Ectodermal cell (in vitro differentiated cells): ENCODE results near the gene CAV1. TPM values are rescaled to one million over a fixed set of nuclear protein-coding genes. Genes with fewer than 3 reads are reported as not detected.
"Not testable (repeated sequence)": the region's sequence is repeated elsewhere in the genome, so short reads cannot be mapped to it uniquely, and the experiment has no call there.

Experiments
- H3K27ac ChIP-seq: 2 replicates; pipeline ENCODE4 v1.7.0; 2013; ENCODE audit warnings: mild to moderate bottlenecking, low read depth, low read length; ENCODE audit not compliant: insufficient read depth, poor library complexity, severe bottlenecking
- H3K27me3 ChIP-seq: 2 replicates; pipeline ENCODE4 v1.7.0; 2013; ENCODE audit warnings: mild to moderate bottlenecking, low read length; ENCODE audit not compliant: insufficient read depth, control insufficient read depth, poor library complexity, severe bottlenecking
- H3K36me3 ChIP-seq: one replicate; pipeline ENCODE4 v1.7.0; 2013; ENCODE audit warnings: low read length; ENCODE audit not compliant: control insufficient read depth, insufficient read depth
- H3K4me1 ChIP-seq: one replicate; pipeline ENCODE4 v1.7.0; 2013; ENCODE audit warnings: low read length; ENCODE audit not compliant: control insufficient read depth, insufficient read depth
- H3K4me3 ChIP-seq: 2 replicates; pipeline ENCODE4 v1.7.0; 2013; ENCODE audit warnings: low read depth, low read length, control low read depth; ENCODE audit not compliant: insufficient read depth
- H3K9me3 ChIP-seq: 2 replicates; pipeline ENCODE4 v1.7.0; 2013; ENCODE audit warnings: mild to moderate bottlenecking, low read length, moderate library complexity; ENCODE audit not compliant: control insufficient read depth
- WGBS, 2 experiments: methylation state at CpG; one replicate each; pipeline ENCODE4 v1.1.7; 2013; ENCODE audit warnings: missing lambda C conversion rate in 2 of 2; 5-methylcytosine and 5-hydroxymethylcytosine counted together
- polyA plus RNA-seq, 4 experiments: library from polyadenylated mRNA; stranded (reverse); fragments of 50-300 nt; gene quantifications; one replicate each; pipeline ENCODE4 v1.2.3, GENCODE V29; 2013

CAV1 gene
- polyA plus RNA-seq (2013, experiment 1 of 4): 6.4 TPM
- 4.1 TPM for polyA plus RNA-seq (2013, experiment 2 of 4)
- 3.8 TPM for polyA plus RNA-seq (2013, experiment 3 of 4)
- polyA plus RNA-seq (2013, experiment 4 of 4): 4.7 TPM

GRCh38 chr7:116524609-116525297, at the start of gene CAV1:
Gene CAV1, plus strand, starts transcription at chr7:116525036. Its CDS starts 27 bp downstream, at chr7:116525063.
- H3K27me3 ChIP-seq: peaks cover 53% of the 10 kb centered on the region
- H3K27ac ChIP-seq: no peak within 1 kb of the TSS
- H3K36me3 ChIP-seq: no peaks in the 10 kb centered on the region
- peak within 1 kb of the TSS; percentile 47 for H3K4me3 ChIP-seq
- peaks cover 5% of the 10 kb centered on the region for H3K4me1 ChIP-seq
- WGBS, 2 experiments: 0 to 1% methylated on average over 42 of the region's 42 CpGs
- H3K9me3 ChIP-seq: no peaks in the 10 kb centered on the region

- Histone ChIP-seq H3K27ac (no peak overlapping the region), H3K4me1 (no peaks in the 10 kb centered on the region)
- WGBS, 2 experiments: 92 to 100% methylated on average over 1 of the region's 1 CpG
Measured at GRCh38 chr7:116477625-116478024, 47.2 kb upstream of the CAV1 start.

GRCh38 chr7:116478834-116479233, 46.0 kb upstream of the CAV1 start:
- H3K4me3 ChIP-seq: no peak overlapping the region
- no peaks in the 10 kb centered on the region for H3K27me3 ChIP-seq
- 82 to 89% methylated on average over 1 of the region's 2 CpGs for WGBS, 2 experiments

More at GRCh38 chr7:116477625-116478024, 47.2 kb upstream of the CAV1 start:
- no peaks in the 10 kb centered on the region for H3K9me3 ChIP-seq
- no peaks in the 10 kb centered on the region for H3K36me3 ChIP-seq
- H3K4me3 ChIP-seq: no peak overlapping the region
- no peaks in the 10 kb centered on the region for H3K27me3 ChIP-seq

GRCh38 chr7:116483271-116483942, 41.4 kb upstream of the CAV1 start:
- 75 to 96% methylated on average over 1 to 2 of the region's 2 CpGs for WGBS, 2 experiments

More at GRCh38 chr7:116478834-116479233, 46.0 kb upstream of the CAV1 start:
- H3K9me3 ChIP-seq: no peaks in the 10 kb centered on the region
- no peaks in the 10 kb centered on the region for H3K36me3 ChIP-seq
- H3K4me1 ChIP-seq: no peaks in the 10 kb centered on the region
- no peak overlapping the region for H3K27ac ChIP-seq

GRCh38 chr7:116484389-116484788, 40.4 kb upstream of the CAV1 start:
- H3K4me1 ChIP-seq, H3K27ac ChIP-seq, H3K27me3 ChIP-seq, H3K36me3 ChIP-seq, H3K9me3 ChIP-seq, H3K4me3 ChIP-seq: not testable (repeated sequence)
- 89 to 93% methylated on average over 3 of the region's 4 CpGs for WGBS, 2 experiments

More at GRCh38 chr7:116483271-116483942, 41.4 kb upstream of the CAV1 start:
- no peak overlapping the region for H3K4me3 ChIP-seq
- no peaks in the 10 kb centered on the region for H3K27me3 ChIP-seq
- H3K27ac ChIP-seq: no peak overlapping the region
- H3K4me1 ChIP-seq: no peaks in the 10 kb centered on the region
- H3K36me3 ChIP-seq: no peaks in the 10 kb centered on the region
- H3K9me3 ChIP-seq: no peaks in the 10 kb centered on the region

- Histone ChIP-seq H3K4me3 (no peak overlapping the region), H3K9me3 (no peaks in the 10 kb centered on the region), H3K27me3 (no peaks in the 10 kb centered on the region), H3K36me3 (no peaks in the 10 kb centered on the region), H3K4me1 (no peaks in the 10 kb centered on the region), H3K27ac (no peak overlapping the region)
- 82 to 100% methylated on average over 3 to 4 of the region's 5 CpGs for WGBS, 2 experiments
Measured at GRCh38 chr7:116487907-116488521, 36.8 kb upstream of the CAV1 start.

DNA sequence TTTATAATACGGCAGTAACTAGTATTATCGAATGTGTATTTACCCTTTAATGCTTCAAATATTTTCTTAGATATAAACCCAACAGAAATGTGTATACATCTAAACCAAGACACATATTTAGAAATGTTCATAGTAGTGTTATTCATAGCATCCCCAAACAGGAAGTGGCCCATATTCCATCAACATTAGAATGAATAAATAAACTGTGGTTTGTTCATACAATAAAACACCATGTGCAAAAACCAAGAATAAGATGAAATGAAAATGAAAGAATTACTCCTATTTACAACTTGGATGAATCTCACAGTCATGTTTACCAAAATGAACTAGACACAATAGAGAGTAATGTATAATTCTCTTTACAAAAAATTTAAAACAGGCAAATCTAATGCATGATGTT, 34.5 kb upstream of the CAV1 start:
- Histone ChIP-seq H3K9me3 (no peaks in the 10 kb centered on the region), H3K36me3 (no peaks in the 10 kb centered on the region), H3K4me1 (no peaks in the 10 kb centered on the region), H3K27me3 (no peaks in the 10 kb centered on the region), H3K4me3 (no peak overlapping the region), H3K27ac (no peak overlapping the region)
- no CpG with 5 or more reads among the region's 2 CpGs for WGBS, 2 experiments

DNA sequence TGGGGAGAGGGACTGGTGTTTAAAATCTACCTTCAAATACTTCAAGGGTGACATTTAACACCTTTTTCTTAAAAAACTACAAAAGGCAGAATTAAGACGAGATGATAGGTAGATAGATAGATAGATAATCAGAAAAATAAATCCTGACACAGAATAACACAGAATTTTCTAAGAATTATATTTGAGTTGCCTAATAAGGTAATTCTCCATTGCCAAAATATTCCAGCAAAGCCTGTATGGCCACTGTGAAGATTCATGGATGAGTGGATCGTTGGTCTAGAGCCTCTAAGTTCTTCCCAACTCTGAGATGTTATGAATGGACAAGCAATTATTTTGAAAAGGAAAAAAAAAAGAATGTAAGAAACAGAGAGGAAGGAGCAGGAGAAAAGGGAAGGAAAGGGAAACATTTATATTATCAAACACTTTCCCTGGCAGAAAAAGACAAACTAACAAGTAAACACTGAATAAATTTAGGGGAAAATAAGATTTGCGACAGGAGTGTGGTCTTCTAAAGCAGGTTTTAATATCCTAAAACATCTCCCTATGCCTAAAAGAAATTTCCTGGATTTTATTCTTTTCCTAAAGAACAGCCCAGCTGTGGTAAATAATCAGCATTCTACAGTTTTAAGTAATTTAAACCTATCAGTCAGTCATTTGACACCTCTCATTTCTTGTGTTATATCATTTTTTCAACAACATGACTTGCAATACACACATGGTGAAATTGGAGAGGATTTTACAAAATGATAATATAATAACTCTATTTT, 32.8 kb upstream of the CAV1 start:
- Histone ChIP-seq H3K9me3 (no peaks in the 10 kb centered on the region), H3K27ac (no peak overlapping the region), H3K36me3 (no peaks in the 10 kb centered on the region), H3K4me1 (no peaks in the 10 kb centered on the region), H3K4me3 (no peak overlapping the region), H3K27me3 (no peaks in the 10 kb centered on the region)
- 63 to 67% methylated on average over 1 to 2 of the region's 3 CpGs for WGBS, 2 experiments

DNA sequence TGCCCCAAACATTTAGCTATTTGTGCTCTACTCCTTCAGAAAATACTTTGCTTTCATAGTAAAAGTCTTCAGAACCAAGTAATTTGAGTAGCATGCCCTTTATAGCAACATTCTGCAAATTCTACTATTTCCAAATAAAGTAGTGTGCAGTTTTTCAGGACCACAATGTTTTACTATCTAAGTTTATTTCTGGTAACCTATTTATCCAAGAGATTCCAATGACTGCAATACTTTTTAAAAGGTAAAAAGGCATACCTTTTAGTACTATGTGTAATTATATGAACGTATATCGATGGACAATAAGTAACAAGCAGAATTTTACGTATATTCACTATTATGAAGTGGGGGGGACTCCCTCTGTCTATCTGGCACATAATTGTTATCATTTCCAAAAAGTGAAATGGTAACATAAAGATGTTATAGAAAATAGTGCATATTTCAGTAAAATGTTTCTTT, 32.2 kb upstream of the CAV1 start:
- WGBS, 2 experiments: 91% methylated on average over 3 of the region's 3 CpGs; no CpG with 5 or more reads in 1 of the 2 experiments
- Histone ChIP-seq H3K4me3 (no peak overlapping the region), H3K36me3 (no peaks in the 10 kb centered on the region), H3K4me1 (no peaks in the 10 kb centered on the region), H3K27me3 (no peaks in the 10 kb centered on the region), H3K9me3 (no peaks in the 10 kb centered on the region), H3K27ac (no peak overlapping the region)
